K562 (cell line): ENCODE results near the gene DEGS2.

Source experiments
- CHD7 ChIP-seq: fragments of 200-600 bp; sonication (generic); IDR thresholded peaks from one replicate; pipeline ENCODE4 v1.6.1; 2012; ENCODE audit warnings: mild to moderate bottlenecking, low read depth, low read length, inconsistent platforms
- MED1 ChIP-seq: sonication (generic); formaldehyde crosslinking; IDR thresholded peaks from 2 replicates; pipeline ENCODE4 v1.8.1; 2023; ENCODE audit warnings: missing genetic modification reagents, borderline replicate concordance
- SP1 ChIP-seq: sonication (generic); formaldehyde crosslinking; IDR thresholded peaks from 2 replicates; pipeline ENCODE4 v1.8.1; 2022; ENCODE audit warnings: mild to moderate bottlenecking, missing genetic modification reagents

DNA sequence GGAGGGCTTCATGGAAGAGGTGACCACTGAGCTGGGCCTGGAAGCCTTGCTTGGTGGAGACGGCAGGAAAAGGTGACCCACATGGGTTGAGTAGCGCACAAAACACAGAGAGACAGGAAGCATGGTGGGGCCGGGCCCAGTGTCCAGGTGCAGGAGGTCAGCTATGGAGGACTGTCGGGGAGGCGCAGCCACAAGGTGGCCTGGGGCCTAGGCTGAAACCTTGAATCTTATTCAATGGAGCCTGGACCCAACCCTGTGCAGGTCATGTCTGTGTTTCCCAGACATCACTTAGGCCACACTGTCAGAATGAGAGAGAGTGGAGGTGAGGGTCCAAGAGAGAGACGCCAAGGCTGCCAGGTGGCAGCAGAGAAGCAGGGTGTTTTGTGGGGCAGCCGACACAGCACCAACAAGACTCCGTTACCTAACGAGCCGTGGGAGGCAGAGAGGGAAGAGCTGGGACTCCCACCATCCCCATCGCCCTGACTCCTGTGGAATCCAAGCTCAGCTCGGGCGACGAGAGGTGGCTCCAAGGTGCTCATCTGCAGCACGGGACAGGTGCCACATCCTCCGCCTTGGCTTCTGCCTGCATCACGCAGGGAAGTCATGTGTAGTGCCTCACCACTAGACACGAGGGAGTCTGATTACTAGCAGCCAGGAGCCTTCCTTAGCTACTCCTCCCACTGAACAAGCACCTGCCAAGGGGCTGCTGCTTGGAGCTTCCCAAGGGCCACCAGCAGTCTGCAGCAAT is 38.7 kb downstream of the DEGS2 start:
- no peak for TF ChIP-seq MED1 (CRISPR knock-in tag)
- TF ChIP-seq CHD7, result no peak
- no peak for TF ChIP-seq SP1
